GM12873 (cell line): ENCODE results near the gene RGS18.

ENCODE experiments used
- CTCF ChIP-seq: IDR thresholded peaks from 2 replicates; pipeline ENCODE4 v1.5.1; 2012; ENCODE audit warnings: low read depth, mild to moderate bottlenecking, moderate library complexity, low read length, control low read depth; ENCODE audit not compliant: insufficient read depth; ENCODE audit errors: missing control alignments

The RGS18 gene

GRCh38 chr1:192183788-192184187 is 25.5 kb downstream of the RGS18 start:
- no peak for TF ChIP-seq CTCF

DNA sequence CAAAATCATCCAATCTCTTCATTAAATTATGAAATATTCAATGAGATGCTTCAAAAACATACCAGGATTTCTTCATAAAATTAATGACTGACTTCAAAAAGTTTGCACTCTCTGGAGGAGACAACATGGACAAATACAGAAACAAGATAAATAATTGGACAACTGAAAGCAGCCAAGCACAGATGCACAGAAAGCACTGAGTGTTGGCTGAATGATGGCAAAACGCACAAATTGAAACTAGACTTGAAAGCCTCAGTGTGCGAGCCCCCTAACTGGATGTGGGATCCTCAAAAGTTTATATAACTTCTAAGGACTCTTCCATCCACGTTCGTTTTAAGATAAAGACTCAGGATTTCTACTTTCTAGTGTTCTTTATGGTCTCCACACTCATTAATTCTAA is 27.9 kb downstream of the RGS18 start:
- no peak for TF ChIP-seq CTCF

DNA sequence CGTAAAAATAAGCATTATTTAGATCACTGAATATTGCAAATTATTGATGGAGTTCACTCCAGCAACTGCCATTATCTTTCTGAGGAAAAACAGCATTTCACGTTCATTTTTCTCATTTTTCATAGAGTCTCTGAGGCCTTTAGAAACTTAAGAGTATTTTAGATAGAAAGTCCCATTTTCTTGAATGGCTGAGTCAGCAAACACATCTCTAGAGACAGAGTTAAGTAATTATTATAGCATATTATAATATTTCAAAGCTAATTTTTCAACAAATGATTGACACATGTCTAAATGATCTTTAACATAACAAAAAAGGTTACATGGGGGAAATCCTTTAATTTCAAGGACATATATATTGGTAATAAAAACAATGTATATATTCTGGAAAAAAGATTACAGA is 31.8 kb downstream of the RGS18 start:
- no peak for TF ChIP-seq CTCF

DNA sequence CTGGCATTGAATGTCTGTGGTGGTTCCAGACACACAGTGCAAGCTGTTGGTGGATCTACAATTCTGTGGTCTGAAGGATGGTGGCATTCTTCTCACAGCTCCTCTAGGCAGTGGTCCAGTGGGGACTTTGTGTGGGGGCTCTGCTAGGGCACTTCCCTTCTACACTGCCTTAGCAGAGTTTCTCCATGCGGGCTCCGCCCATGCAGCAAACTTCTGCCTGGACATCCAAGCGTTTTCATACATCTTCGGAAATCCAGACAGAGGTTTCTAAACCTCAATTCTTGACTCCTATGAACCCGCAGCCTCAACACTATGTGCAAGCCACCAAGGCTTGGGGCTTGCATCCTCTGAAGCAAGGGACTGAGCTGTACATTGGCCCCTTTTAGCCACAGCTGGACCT is 43.0 kb downstream of the RGS18 start:
- no peak for TF ChIP-seq CTCF

DNA sequence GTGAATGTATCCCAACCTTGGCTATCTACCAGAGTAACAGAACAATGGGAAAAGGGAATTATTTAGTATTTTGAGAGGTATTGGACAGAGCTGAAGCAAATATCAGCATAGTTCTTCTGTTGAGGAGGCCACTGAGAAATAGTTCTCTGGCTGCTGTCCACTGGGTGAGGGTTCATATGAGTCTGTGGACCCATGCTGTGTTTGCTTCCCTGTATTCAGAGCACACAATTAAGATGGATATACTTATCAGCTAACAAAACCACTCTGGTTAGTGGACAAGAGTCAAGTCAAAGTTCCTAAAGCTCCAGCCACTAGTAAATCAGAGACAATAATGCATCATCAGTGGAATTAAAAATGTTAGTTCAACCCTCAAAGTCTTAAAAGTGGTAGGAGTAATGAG is 66.1 kb downstream of the RGS18 start:
- no peak for TF ChIP-seq CTCF

GRCh38 chr1:192224846-192225245 is 66.6 kb downstream of the RGS18 start:
- TF ChIP-seq CTCF, result no peak

- TF ChIP-seq CTCF, result no peak
These were observed 67.0 kb downstream of the RGS18 start for GRCh38 chr1:192225266-192225665.

DNA sequence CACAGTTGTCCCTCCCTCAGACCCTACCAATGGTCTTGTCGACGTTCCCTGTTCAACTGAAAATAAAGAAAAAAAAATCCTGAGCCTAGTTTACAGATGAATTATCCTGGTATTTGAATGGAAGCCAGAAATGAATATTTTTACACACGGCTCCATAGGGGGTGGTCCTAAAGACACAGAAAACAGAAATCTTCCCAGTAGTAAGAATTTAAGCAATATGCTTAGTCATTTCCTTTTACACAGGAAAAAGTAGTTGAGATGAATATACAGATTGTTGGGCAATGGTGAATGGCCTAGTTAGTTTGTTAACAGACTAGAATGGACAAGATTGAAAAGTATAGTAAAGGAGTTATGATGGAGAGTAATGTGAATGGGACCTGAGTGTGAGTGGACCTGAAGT is 67.4 kb downstream of the RGS18 start:
- no peak for TF ChIP-seq CTCF
